MM.1S (cell line): ENCODE data around the gene EHF.

ENCODE experiments used
- CTCF ChIP-seq: fragments of 300-600 bp; sonication (generic); IDR thresholded peaks from 2 replicates; pipeline ENCODE4 v1.5.1; 2016; ENCODE audit warnings: antibody characterized with exemption, low read length, mixed read lengths
- EZH2 ChIP-seq: fragments of 300-600 bp; sonication (generic); optimal IDR thresholded peaks from 2 replicates; pipeline ENCODE3; 2017; ENCODE audit warnings: low read depth, mild to moderate bottlenecking, antibody characterized with exemption, low read length, mixed read lengths
- EZH2phosphoT487 ChIP-seq: fragments of 300-600 bp; sonication (generic); IDR thresholded peaks from 2 replicates; pipeline ENCODE4 v1.6.1; 2018; ENCODE audit warnings: antibody characterized with exemption, low read length

GRCh38 chr11:34630544-34630943 is 9.7 kb downstream of the EHF start:
- no peak for TF ChIP-seq EZH2
- no peak for TF ChIP-seq CTCF
- TF ChIP-seq EZH2phosphoT487: no peak
